Liver (tissue), 9 donors: ENCODE measurements around the gene MLLT3. TPM values are rescaled to one million over a fixed set of nuclear protein-coding genes. Genes with fewer than 3 reads are reported as not detected.

Source experiments
- DNase-seq: peaks from one replicate; pipeline ENCODE4 v3.0.0-alpha.2; 2017; ENCODE audit warnings: low spot score
- H3K27ac ChIP-seq, 2 donors: one replicate each; pipeline ENCODE4 v1.7.0; 2013; ENCODE audit warnings: inconsistent platforms in 2 of 2, low read length in 2 of 2, control low read depth in 1 of 2, low read depth in 1 of 2, mild to moderate bottlenecking in 1 of 2
- H3K27me3 ChIP-seq, 4 donors: one replicate each; pipeline versions ENCODE4 v1.6.1 to v1.7.0; 2013; ENCODE audit warnings: low read length in 3 of 4, inconsistent platforms in 1 of 4, mild to moderate bottlenecking in 1 of 4, moderate library complexity in 1 of 4; ENCODE audit not compliant: control insufficient read depth in 4 of 4, insufficient read depth in 4 of 4
- H3K36me3 ChIP-seq, 4 donors: one replicate each; pipeline versions ENCODE4 v1.6.1 to v1.7.0; 2013; ENCODE audit warnings: low read length in 3 of 4, mild to moderate bottlenecking in 3 of 4, low read depth in 1 of 4, moderate library complexity in 1 of 4; ENCODE audit not compliant: control insufficient read depth in 4 of 4, insufficient read depth in 3 of 4
- H3K4me1 ChIP-seq, 4 donors: one replicate each; pipeline versions ENCODE4 v1.6.1 to v1.7.0; 2013; ENCODE audit warnings: low read length in 3 of 4, mild to moderate bottlenecking in 3 of 4, moderate library complexity in 1 of 4; ENCODE audit not compliant: control insufficient read depth in 4 of 4, insufficient read depth in 4 of 4
- H3K4me3 ChIP-seq, 3 donors: one replicate each; pipeline versions ENCODE4 v1.6.1 to v1.7.0; 2013; ENCODE audit warnings: low read length in 3 of 3, control low read depth in 1 of 3, low read depth in 1 of 3, mild to moderate bottlenecking in 1 of 3
- H3K9ac ChIP-seq, 2 donors: one replicate each; pipeline ENCODE4 v1.7.0; 2013; ENCODE audit warnings: low read length in 2 of 2, mild to moderate bottlenecking in 2 of 2, moderate library complexity in 2 of 2, control low read depth in 1 of 2, low read depth in 1 of 2
- H3K9me3 ChIP-seq, 4 donors: one replicate each; pipeline versions ENCODE4 v1.6.1 to v1.7.0; 2013; ENCODE audit warnings: low read length in 3 of 4; ENCODE audit not compliant: control insufficient read depth in 4 of 4
- EGR1 ChIP-seq, 2 donors: IDR thresholded peaks; 2 replicates each; pipeline ENCODE4 v1.6.1; 2016 to 2018; ENCODE audit warnings: antibody characterized with exemption in 2 of 2, low read depth in 2 of 2
- FOXA1 ChIP-seq: IDR thresholded peaks from 2 replicates; pipeline ENCODE4 v1.6.1; 2016; ENCODE audit warnings: antibody characterized with exemption
- FOXA2 ChIP-seq: IDR thresholded peaks from 2 replicates; pipeline ENCODE4 v1.6.1; 2016; ENCODE audit warnings: antibody characterized with exemption
- GABPA ChIP-seq, 2 donors: IDR thresholded peaks in 1 of 2; conservative IDR thresholded peaks in 1 of 2; 2 replicates each; pipeline ENCODE4 v1.6.1; 2016; ENCODE audit warnings: antibody characterized with exemption in 2 of 2, mild to moderate bottlenecking in 1 of 2, moderate library complexity in 1 of 2
- HNF4A ChIP-seq, 2 donors: conservative IDR thresholded peaks; 2 replicates each; pipeline ENCODE4 v1.6.1; 2016; ENCODE audit warnings: antibody characterized with exemption in 2 of 2, mild to moderate bottlenecking in 2 of 2
- HNF4G ChIP-seq: IDR thresholded peaks from 2 replicates; pipeline ENCODE4 v1.6.1; 2016; ENCODE audit warnings: antibody characterized with exemption
- JUND ChIP-seq, 2 donors: IDR thresholded peaks; 2 replicates each; pipeline ENCODE4 v1.6.1; 2016; ENCODE audit warnings: antibody characterized with exemption in 2 of 2
- NR2F2 ChIP-seq: IDR thresholded peaks from 2 replicates; pipeline ENCODE4 v1.6.1; 2016; ENCODE audit warnings: antibody characterized with exemption
- RAD21 ChIP-seq, 2 donors: IDR thresholded peaks; 2 replicates each; pipeline ENCODE4 v1.6.1; 2016; ENCODE audit warnings: antibody characterized with exemption in 2 of 2, mild to moderate bottlenecking in 2 of 2
- RXRA ChIP-seq, 2 donors: IDR thresholded peaks; 2 replicates each; pipeline ENCODE4 v1.6.1; 2017 to 2018; ENCODE audit warnings: antibody characterized with exemption in 2 of 2, mild to moderate bottlenecking in 1 of 2
- SP1 ChIP-seq: IDR thresholded peaks from 2 replicates; pipeline ENCODE4 v1.6.1; 2018; ENCODE audit warnings: antibody characterized with exemption, mild to moderate bottlenecking
- TAF1 ChIP-seq: conservative IDR thresholded peaks from 2 replicates; pipeline ENCODE4 v1.6.1; 2016; ENCODE audit warnings: antibody characterized with exemption, mild to moderate bottlenecking
- YY1 ChIP-seq: IDR thresholded peaks from 2 replicates; pipeline ENCODE4 v1.6.1; 2016; ENCODE audit warnings: antibody characterized with exemption, mild to moderate bottlenecking
- WGBS: extraction: QIAGEN DNeasy Blood & Tissue Kit; methylation state at CpG from one replicate; pipeline ENCODE4 v1.1.7; 2013; 5-methylcytosine and 5-hydroxymethylcytosine counted together
- polyA plus RNA-seq, 2 donors: library from polyadenylated mRNA; stranded (reverse) in 1 of 2; unstranded in 1 of 2; fragments of 200-250 nt in 1 of 2; fragments of >200 nt in 1 of 2; fragmentation: Nextera tagmentation in 1 of 2; extraction: Ambion mirVana in 1 of 2; gene quantifications; one replicate each; pipeline versions ENCODE4 v1.2.1 to v1.2.3, GENCODE V29; 2013 to 2015
- total RNA-seq, 2 donors: library from RNA; depleted of rRNA; stranded (reverse); fragments of >200 nt; gene quantifications; one replicate each; pipeline ENCODE4 v1.2.3, GENCODE V29; 2014
- TF ChIP-seq, protein P1 (sequence below): IDR thresholded peaks from 2 replicates; pipeline ENCODE4 v1.6.1; 2016; ENCODE audit warnings: antibody characterized with exemption, mild to moderate bottlenecking
- TF ChIP-seq, protein P2 (sequence below): IDR thresholded peaks from 2 replicates; pipeline ENCODE4 v1.6.1; 2016; ENCODE audit warnings: antibody characterized with exemption
- TF ChIP-seq, protein P3 (sequence below): fragments of 150-350 bp; IDR thresholded peaks from 2 replicates; pipeline ENCODE4 v1.5.1; 2017; ENCODE audit warnings: improper control_type of control experiment, low read depth, low read length; ENCODE audit not compliant: missing input control
- TF ChIP-seq, protein P4 (sequence below): IDR thresholded peaks from 2 replicates; pipeline ENCODE4 v1.6.1; 2016; ENCODE audit warnings: antibody characterized with exemption
- TF ChIP-seq, protein P5 (sequence below): IDR thresholded peaks from 2 replicates; pipeline ENCODE4 v1.6.1; 2016; ENCODE audit warnings: antibody characterized with exemption
- donor health status: healthy.
- donor health status: healthy.
- donor health status: healthy.
- donor health status: healthy.
- donor health status: healthy.

MLLT3 gene
- total and polyA plus RNA-seq, 4 donors = 0.79 to 25.5 (median 1.3) TPM

DNA sequence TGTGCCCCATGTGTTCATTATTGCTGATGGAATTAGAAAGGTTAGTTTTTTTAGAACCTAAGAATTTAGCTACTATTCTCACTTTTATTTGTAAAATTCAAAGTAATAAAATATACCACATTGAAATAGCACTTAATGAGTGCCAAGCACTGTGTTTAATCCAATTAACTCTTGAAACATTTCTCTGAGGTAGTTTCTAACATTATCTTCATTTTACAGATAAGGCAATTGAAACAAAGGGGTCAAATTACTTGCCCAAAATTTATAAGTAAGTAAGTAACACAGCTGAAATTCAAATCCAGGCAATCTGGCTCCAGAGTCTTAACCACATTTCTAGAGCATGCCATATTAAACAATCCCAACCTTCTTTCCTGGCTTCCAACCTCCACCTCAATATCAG is 84.2 kb downstream of the MLLT3 start:
- no peak for DNase-seq
- no peak overlapping the region for H3K4me3 ChIP-seq
- TF ChIP-seq GABPA (IDR thresholded peaks at IDR 0.05 in 1 of 2, conservative IDR thresholded peaks at IDR 0.05 in 1 of 2) (no peak), RXRA (IDR thresholded peaks at IDR 0.05) (no peak), TAF1 (no peak), HNF4A (conservative IDR thresholded peaks at IDR 0.05) (no peak), FOXA1 (no peak), FOXA2 (no peak), SP1 (no peak), EGR1 (IDR thresholded peaks at IDR 0.05; ENCODE audit: low read depth in 2 of 2) (no peak), RAD21 (IDR thresholded peaks at IDR 0.05) (no peak), NR2F2 (no peak), HNF4G (no peak), JUND (IDR thresholded peaks at IDR 0.05) (no peak), YY1 (no peak)
- TF ChIP-seq, protein P1, sequence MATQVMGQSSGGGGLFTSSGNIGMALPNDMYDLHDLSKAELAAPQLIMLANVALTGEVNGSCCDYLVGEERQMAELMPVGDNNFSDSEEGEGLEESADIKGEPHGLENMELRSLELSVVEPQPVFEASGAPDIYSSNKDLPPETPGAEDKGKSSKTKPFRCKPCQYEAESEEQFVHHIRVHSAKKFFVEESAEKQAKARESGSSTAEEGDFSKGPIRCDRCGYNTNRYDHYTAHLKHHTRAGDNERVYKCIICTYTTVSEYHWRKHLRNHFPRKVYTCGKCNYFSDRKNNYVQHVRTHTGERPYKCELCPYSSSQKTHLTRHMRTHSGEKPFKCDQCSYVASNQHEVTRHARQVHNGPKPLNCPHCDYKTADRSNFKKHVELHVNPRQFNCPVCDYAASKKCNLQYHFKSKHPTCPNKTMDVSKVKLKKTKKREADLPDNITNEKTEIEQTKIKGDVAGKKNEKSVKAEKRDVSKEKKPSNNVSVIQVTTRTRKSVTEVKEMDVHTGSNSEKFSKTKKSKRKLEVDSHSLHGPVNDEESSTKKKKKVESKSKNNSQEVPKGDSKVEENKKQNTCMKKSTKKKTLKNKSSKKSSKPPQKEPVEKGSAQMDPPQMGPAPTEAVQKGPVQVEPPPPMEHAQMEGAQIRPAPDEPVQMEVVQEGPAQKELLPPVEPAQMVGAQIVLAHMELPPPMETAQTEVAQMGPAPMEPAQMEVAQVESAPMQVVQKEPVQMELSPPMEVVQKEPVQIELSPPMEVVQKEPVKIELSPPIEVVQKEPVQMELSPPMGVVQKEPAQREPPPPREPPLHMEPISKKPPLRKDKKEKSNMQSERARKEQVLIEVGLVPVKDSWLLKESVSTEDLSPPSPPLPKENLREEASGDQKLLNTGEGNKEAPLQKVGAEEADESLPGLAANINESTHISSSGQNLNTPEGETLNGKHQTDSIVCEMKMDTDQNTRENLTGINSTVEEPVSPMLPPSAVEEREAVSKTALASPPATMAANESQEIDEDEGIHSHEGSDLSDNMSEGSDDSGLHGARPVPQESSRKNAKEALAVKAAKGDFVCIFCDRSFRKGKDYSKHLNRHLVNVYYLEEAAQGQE = no peak
- TF ChIP-seq, protein P2, sequence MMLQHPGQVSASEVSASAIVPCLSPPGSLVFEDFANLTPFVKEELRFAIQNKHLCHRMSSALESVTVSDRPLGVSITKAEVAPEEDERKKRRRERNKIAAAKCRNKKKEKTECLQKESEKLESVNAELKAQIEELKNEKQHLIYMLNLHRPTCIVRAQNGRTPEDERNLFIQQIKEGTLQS = no peak
- TF ChIP-seq, protein P3, sequence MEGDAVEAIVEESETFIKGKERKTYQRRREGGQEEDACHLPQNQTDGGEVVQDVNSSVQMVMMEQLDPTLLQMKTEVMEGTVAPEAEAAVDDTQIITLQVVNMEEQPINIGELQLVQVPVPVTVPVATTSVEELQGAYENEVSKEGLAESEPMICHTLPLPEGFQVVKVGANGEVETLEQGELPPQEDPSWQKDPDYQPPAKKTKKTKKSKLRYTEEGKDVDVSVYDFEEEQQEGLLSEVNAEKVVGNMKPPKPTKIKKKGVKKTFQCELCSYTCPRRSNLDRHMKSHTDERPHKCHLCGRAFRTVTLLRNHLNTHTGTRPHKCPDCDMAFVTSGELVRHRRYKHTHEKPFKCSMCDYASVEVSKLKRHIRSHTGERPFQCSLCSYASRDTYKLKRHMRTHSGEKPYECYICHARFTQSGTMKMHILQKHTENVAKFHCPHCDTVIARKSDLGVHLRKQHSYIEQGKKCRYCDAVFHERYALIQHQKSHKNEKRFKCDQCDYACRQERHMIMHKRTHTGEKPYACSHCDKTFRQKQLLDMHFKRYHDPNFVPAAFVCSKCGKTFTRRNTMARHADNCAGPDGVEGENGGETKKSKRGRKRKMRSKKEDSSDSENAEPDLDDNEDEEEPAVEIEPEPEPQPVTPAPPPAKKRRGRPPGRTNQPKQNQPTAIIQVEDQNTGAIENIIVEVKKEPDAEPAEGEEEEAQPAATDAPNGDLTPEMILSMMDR = no peak
- TF ChIP-seq, protein P4, sequence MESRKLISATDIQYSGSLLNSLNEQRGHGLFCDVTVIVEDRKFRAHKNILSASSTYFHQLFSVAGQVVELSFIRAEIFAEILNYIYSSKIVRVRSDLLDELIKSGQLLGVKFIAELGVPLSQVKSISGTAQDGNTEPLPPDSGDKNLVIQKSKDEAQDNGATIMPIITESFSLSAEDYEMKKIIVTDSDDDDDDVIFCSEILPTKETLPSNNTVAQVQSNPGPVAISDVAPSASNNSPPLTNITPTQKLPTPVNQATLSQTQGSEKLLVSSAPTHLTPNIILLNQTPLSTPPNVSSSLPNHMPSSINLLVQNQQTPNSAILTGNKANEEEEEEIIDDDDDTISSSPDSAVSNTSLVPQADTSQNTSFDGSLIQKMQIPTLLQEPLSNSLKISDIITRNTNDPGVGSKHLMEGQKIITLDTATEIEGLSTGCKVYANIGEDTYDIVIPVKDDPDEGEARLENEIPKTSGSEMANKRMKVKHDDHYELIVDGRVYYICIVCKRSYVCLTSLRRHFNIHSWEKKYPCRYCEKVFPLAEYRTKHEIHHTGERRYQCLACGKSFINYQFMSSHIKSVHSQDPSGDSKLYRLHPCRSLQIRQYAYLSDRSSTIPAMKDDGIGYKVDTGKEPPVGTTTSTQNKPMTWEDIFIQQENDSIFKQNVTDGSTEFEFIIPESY = no peak
- TF ChIP-seq, protein P5, sequence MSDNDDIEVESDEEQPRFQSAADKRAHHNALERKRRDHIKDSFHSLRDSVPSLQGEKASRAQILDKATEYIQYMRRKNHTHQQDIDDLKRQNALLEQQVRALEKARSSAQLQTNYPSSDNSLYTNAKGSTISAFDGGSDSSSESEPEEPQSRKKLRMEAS = no peak

DNA sequence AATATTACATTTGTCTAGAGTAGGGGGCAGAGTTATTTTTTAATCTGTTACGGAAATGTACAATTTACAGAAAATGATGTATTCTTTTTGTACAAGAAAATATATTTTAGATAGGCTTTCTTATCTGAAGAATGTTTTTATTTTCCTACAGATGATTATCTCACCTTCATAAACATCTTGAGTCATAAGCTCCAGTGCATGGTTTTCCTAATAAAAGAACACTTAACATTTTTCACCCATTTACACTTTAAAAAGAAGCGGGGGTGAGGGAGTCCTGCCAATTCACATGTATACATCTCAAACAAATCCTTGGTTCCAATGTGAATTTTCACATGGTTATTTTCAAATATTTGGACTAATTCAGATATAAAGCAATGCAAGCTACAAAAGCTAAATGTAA is 85.0 kb downstream of the MLLT3 start:
- Histone ChIP-seq H3K4me3 (no peak overlapping the region), H3K36me3 (no peaks in the 10 kb centered on the region), H3K27ac (no peak overlapping the region), H3K9me3 (peaks cover 3 to 10% (median 8%) of the 10 kb centered on the region in 4 donors), H3K9ac (no peak overlapping the region), H3K4me1 (no peaks in the 10 kb centered on the region), H3K27me3 (no peaks in the 10 kb centered on the region)
- 87% methylated on average over 2 of the region's 2 CpGs for WGBS
- no peak for TF ChIP-seq RXRA (IDR thresholded peaks at IDR 0.05)
- no peak for TF ChIP-seq HNF4A (conservative IDR thresholded peaks at IDR 0.05)
- TF ChIP-seq SP1 = no peak
- no peak for TF ChIP-seq JUND (IDR thresholded peaks at IDR 0.05)
- DNase-seq = no peak

More for the DNA sequence above, 84.2 kb downstream of the MLLT3 start:
- Histone ChIP-seq H3K9me3 (peaks cover 3 to 10% (median 8%) of the 10 kb centered on the region in 4 donors), H3K27me3 (no peaks in the 10 kb centered on the region), H3K9ac (no peak overlapping the region), H3K36me3 (no peaks in the 10 kb centered on the region), H3K27ac (no peak overlapping the region), H3K4me1 (no peaks in the 10 kb centered on the region)
